Right hindlimb (tissue), 1 donor: Measurements from ENCODE around the gene MARK3.
A peak's percentile ranks its signal among the peaks of the same experiment; 100 is the strongest.

Experiments used
- DNase-seq: peaks from one replicate; pipeline ENCODE4 v3.0.0-alpha.2; 2018

Gene MARK3

GRCh38 chr14:103517174-103517566 lies 132.0 kb downstream of the MARK3 start:
- DNase-seq, result no peak

DNA sequence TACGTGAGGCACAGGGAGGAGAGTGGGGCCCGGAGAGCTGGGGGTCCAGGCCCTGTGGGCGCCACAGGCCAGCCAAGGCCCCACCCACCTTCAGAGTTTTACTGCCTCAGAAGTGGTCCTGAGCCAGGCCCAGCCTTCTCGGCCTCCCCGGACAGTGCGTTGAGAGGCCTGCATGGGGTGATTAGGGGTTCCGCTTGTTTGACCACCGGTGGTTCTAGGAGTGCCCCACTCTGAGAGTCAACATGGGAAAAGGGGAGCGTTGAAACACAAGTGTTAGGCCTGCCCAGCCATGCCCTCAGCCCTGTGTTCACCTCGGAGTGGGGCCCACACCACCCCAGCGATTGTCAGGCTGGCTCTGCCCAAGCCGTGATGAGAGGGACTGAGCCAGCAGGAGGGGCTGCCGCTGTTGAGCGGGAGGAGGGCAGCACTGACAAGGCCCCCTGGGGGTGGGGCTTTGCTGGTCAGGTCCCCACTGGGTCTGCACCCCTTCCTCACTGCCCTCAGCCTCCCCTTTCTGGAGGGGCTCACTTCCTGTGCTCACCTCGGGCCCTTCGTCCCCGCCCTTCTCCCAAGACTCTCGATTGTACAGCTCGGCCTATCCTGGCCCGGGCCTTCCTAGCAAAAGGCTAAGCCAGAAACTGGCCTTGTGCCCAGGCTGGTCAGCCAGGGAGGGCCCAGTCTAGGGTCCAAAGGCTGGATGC lies 132.7 kb downstream of the MARK3 start:
- no peak for DNase-seq

DNA sequence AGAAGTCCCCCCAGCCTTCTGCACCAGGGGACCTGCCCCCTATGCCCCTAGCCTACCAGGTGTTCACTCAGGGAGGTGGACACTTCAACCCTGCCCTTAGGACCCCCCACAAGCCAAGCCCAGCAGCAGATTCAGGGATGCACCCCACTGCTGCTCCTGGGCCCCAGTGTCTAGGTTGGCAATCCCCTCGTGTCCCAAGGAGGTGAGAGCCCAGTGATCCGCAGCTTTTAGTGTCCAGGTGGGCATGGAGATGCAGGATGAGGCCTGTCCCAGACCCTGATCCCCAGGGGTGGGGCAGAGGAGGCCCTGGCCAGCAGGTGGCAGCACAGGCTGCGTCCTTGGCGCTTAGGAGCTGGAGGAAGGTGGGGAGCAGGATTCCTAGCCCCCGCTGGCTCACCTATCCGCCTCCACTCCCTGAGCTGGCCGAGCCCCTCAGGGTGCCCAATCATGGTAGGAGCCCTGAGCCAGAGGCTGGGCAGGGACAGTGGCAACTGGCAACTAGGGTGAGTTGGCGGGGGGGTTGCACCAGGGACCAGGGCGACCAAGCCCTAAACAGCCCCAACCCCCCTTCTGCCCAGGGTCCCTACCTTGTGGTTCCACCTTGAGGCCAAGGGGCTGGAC lies 133.3 kb downstream of the MARK3 start:
- DNase-seq, result peak; percentile 65

DNA sequence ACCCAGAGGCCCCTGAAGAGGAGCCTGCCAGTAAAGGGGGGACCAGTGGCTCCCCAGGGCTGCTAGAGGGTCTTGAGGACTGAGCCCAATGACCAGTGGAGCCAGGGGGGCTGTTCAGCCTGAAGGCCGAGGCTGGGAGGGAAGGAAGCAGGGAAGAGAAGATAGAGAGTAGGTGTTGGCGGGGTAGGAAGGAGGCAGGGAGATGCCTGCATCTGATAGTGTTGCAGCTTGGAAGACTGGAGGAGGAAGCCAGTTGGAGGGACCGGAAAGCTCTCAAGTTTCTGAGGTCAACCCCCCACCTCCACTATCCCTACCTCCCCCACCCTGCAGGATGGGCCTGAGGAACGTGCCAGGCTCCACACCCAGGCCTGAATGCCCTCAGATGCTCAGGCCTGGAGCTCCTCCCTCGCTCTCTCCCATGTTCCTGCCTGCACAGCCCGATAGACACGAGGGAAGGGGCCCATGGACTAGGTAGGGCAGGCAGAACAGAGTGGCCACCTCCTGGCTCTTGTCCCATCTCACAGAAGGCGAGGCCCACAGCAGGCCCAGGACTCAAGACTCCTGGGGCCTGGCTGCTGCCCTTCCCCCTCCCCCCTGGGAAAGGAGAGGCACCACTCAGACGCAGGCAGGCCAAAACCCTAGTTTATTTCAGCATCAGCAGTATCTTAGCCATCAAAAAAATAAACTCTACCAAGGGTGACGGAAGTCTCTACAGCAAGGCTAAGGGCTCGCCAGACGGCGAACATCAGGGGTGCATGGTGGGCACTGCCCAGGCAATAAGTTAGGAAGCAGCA lies 134.0 kb downstream of the MARK3 start:
- no peak for DNase-seq

DNA sequence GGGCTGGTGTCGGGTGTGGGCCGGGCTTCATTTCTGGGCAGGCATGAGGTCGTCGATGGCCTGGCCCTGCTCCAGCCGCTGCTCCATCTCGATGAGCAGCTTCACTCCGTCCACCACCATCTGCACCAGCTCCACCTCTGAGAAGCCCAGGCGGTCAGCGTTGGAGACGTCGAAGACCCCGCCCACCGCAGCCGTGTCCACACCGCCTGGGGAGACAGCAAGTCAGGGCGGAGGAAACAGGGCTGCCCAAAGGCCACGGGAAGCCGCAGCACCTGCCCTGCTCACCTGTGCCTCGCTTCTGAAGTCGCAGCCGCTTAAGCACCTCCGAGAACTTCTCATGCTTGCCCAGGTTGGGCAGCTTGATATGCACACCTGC lies 134.6 kb downstream of the MARK3 start:
- no peak for DNase-seq

DNA sequence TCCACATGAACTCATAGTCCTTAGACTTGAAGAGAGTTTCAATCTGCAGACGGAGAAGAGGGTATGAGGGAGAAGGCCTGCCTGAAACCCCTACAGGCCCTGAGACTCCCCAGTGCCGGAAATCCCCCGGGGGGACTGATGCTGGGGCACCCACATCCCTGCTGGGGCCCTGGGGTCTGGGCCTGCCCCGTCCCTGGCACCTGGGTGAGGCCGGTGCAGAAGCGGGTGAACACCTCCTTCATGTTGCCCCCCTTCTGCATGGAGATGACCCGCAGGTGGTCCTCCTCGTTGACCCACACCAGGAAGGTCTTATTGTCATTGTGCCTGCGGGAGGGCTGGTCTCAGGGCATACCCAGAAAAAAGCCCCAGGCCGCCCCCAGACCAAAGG lies 135.0 kb downstream of the MARK3 start:
- no peak for DNase-seq

DNA sequence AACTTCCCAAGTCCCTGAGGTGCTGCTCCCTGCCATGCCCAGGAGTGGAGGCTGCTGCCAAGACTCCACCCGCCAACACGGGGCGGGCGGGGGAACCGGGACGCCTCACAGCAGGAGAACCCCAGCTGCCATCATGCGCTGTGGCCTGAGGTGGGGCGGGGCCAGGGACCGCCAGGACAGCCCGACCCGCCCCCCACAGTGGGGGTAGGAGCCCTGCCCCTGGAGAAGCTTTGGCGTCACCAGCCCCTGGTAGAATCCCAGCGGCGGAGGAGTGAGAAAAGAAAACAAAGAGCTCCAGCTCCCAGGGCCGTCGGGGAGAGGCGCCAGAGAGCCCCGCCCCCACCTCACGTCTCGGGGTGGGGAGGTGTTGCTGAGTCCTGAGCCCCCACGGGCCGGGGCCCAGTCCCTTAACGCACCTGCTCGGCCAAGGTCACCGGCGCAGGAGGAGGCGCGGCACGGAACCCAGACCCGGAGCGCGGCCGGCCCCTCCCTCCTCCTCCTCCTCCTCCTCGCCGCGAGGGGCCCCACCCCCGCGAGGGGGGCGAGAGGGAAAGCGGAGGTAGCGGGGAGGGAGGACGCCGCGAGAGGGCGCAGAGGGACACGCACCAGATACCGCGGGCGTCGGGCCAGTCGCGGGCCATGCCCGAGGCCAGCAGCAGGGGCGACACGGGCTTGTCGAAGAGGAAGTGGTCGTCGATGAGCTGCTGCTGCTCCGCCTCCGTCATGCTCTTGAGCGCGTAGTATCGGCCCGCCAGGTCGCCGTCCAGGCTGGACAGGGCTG lies 135.6 kb downstream of the MARK3 start:
- peak; percentile 82 for DNase-seq

GRCh38 chr14:103521438-103521950 lies 136.3 kb downstream of the MARK3 start:
- DNase-seq, result no peak

DNA sequence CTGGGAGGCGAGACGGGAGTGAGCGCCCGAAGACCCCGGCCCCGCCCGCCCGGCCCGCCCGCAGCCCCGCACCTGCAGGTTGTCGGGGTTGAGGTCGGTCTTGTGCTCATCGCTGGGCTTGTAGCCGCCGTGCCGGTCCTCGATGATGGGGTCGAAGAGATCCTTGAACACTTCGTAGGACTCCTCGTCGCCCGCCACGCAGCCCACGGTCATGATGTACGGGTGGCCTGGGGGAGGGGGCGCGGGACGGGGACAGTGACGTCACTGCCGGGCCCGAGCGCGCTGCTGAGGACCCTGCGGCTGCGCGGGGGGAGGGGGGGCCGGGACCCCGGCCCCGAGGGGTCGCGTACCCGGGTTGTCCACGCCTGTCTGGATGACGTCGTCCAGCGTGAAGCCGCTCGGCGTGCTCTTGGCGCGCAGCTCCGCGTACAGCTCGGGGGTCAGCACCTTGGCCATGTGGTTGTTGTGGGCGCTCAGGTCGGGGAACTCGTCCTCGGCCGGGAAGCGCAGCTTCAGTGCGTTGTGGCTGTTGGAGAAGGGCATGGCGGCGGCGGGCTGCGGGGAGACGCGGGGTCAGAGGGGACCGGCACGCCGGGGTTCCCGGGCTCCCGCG lies 136.8 kb downstream of the MARK3 start:
- no peak for DNase-seq

DNA sequence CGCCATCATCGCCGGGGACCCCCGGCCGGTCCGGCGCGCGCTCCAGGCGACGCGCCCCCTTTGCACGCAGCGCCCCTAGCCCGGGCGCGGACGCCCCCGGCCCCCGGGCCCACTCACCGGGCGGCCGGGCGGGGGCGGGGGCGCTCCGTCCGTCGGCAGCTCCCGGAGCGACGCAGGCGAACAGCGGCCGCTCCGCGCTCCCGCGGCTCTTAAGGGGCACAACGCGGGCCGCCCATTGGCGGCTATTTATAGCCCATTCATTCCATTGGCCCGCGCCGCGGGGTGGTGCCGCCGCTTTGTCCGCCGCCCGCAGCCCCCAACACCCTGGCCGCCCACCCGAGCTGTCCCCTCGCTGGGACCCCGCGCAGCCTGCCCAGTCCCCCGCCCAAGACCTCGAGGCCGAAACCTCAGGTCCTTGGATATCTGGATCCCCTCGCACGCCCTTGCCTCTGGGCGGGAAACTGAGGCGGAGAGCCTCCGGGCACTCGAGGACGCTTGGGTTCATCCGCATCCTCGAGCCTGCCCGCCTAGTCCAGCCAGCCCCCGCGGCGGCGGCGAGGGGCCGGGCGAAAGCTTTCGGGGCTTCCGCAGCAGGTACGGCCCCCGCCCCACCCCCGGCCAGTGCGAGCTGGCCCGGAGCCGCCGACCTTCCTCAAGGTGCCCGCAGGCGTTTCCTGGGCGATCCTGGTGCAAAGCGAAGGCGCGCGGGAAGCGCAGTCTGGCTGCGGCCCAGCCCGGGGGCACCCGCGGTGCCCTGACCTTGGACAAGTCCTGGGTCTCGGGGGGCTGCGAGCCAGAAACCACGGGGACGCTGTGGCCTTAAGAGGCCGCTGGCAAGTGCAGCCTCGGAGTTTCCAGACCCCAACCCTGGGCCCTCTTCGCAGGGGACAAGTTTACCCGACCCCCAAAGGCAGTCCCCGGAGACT lies 137.7 kb downstream of the MARK3 start, which contains the start of gene CKB:
Gene CKB (minus strand): TSS at position 182 of the 926 bp plus-strand sequence. CDS start 337 bp downstream, outside the sequence.
- DNase-seq, result peak; percentile 62

DNA sequence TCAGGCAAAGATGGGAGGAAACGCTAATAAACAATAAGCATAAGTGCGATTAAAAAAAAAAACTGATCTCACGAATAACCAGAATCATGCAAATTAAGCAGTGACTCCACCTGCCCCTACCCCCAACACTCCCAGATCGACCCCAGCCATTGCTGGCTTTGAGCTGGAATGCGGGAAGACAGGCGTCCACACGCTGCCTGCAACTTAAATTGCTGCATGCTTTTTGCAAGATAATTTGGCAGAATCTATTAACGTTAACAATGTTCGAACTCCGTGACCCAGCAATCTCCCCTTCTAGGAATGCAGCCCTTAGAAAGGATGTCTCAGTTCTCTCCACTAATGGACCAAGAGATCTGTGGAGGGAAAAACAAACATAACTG lies 138.3 kb downstream of the MARK3 start:
- DNase-seq, result no peak

- DNase-seq, result no peak
Observed at GRCh38 chr14:103524002-103524935, 139.1 kb downstream of the MARK3 start.

- DNase-seq, result peak; percentile 15
Observed at GRCh38 chr14:103525430-103526246, 140.4 kb downstream of the MARK3 start.

DNA sequence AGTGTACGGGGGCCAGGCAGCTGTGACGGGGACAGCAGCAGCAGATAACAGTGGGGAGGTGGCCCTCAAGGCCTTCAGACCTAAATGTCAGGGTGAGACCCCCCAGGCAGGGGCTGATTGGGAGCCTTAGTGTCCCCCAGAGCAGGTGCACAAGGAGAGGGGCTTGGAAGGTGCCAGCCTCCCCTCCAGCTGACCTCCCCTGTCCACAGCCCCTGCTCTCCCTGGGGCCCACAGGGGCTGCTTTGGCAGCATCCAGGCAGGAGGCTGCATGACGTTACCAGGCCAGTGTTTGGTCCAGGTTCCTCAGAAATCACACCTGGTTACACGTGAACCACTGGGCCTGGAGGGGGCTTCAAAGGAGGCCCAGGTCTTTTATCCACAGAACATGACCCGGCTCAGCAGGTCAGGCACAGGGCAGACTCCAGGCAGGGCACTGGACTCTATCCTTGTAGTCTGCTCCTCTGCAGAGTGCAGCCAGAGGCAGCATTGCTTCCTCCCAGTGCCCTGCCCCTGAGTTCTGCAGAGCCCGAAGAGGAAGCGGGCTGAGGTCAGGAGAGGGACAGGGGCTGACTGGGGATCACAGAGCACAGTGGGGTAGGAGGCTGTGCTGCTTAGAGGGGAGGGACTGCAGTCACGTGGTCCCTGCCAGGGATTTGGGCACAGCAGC lies 141.2 kb downstream of the MARK3 start:
- peak; percentile 16 for DNase-seq

DNA sequence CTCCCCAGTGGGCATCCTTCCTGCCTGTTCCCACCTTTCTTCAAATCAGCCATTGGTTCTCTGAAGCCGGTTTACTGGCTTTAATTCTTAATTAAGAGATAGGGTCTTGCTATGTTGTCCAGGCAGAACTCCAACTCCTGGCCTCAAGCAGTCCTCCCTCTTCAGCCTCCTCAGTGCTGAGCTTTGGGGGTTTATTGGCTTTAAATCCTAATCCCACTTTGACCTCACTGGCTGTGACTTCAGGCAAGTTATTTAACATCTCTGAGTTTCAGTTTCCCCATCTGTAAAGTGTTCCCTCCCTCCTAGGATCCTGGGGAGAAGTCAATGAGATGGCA lies 141.7 kb downstream of the MARK3 start:
- no peak for DNase-seq

- DNase-seq, result no peak
Observed at GRCh38 chr14:103527408-103528145, 142.4 kb downstream of the MARK3 start.

- peak; percentile 35 for DNase-seq
Observed at GRCh38 chr14:103528146-103528586, 143.0 kb downstream of the MARK3 start.
